Retina (tissue), 1 donor: ENCODE data around the gene RPS17.
"Not testable (repeated sequence)": the region's sequence is repeated elsewhere in the genome, so short reads cannot be mapped to it uniquely, and the experiment has no call there.

Source experiments
- DNase-seq: peaks from one replicate; pipeline ENCODE4 v3.0.0-alpha.2; 2016

The RPS17 gene

GRCh38 chr15:82507087-82507486 is 33.2 kb downstream of the RPS17 start:
- not testable (repeated sequence) for DNase-seq

- DNase-seq, result not testable (repeated sequence)
These were observed 34.4 kb downstream of the RPS17 start for GRCh38 chr15:82505842-82506241.

GRCh38 chr15:82504074-82504473 is 36.2 kb downstream of the RPS17 start:
- DNase-seq, result not testable (repeated sequence)

GRCh38 chr15:82502700-82503339 is 37.4 kb downstream of the RPS17 start:
- not testable (repeated sequence) for DNase-seq

GRCh38 chr15:82500772-82501171 is 39.5 kb downstream of the RPS17 start:
- DNase-seq, result not testable (repeated sequence)

- DNase-seq, result not testable (repeated sequence)
These were observed 42.3 kb downstream of the RPS17 start for GRCh38 chr15:82497978-82498377.

- not testable (repeated sequence) for DNase-seq
These were observed 52.0 kb downstream of the RPS17 start for GRCh38 chr15:82488250-82488649.

GRCh38 chr15:82487045-82487444 is 53.2 kb downstream of the RPS17 start:
- not testable (repeated sequence) for DNase-seq
